Endothelial cell of umbilical vein (primary cell): ENCODE results near the gene DMRTB1.
"Not testable (repeated sequence)": the region's sequence is repeated elsewhere in the genome, so short reads cannot be mapped to it uniquely, and the experiment has no call there.

Experiments
- EZH2 ChIP-seq: IDR thresholded peaks from 2 replicates; pipeline ENCODE4 v1.6.1; 2012; ENCODE audit warnings: borderline replicate concordance, low read depth, mild to moderate bottlenecking, moderate library complexity, low read length, inconsistent platforms; ENCODE audit not compliant: severe bottlenecking
- POLR2A ChIP-seq: IDR thresholded peaks from 2 replicates; pipeline ENCODE4 v1.6.1; 2012; ENCODE audit warnings: low read depth, mild to moderate bottlenecking, control low read depth, low read length
- POLR2AphosphoS5 ChIP-seq: IDR thresholded peaks from 2 replicates; pipeline ENCODE4 v1.6.1; 2012; ENCODE audit warnings: low read depth, mild to moderate bottlenecking, control low read depth, low read length, moderate library complexity; ENCODE audit not compliant: insufficient read depth
- TF ChIP-seq, protein P1 (sequence below): IDR thresholded peaks from 2 replicates; pipeline ENCODE4 v1.6.1; 2011; ENCODE audit not compliant: insufficient read depth, insufficient read length
- TF ChIP-seq, protein P2 (sequence below), 2 donors: IDR thresholded peaks; 1 replicate in 1 of 2; 2 replicates in 1 of 2; pipeline ENCODE4 v1.5.1; 2011; ENCODE audit warnings: low read length in 2 of 2, mild to moderate bottlenecking in 2 of 2, moderate library complexity in 2 of 2, control low read depth in 1 of 2, inconsistent platforms in 1 of 2, low read depth in 1 of 2; ENCODE audit not compliant: insufficient read depth in 1 of 2; ENCODE audit errors: extremely low read depth in 1 of 2

DNA sequence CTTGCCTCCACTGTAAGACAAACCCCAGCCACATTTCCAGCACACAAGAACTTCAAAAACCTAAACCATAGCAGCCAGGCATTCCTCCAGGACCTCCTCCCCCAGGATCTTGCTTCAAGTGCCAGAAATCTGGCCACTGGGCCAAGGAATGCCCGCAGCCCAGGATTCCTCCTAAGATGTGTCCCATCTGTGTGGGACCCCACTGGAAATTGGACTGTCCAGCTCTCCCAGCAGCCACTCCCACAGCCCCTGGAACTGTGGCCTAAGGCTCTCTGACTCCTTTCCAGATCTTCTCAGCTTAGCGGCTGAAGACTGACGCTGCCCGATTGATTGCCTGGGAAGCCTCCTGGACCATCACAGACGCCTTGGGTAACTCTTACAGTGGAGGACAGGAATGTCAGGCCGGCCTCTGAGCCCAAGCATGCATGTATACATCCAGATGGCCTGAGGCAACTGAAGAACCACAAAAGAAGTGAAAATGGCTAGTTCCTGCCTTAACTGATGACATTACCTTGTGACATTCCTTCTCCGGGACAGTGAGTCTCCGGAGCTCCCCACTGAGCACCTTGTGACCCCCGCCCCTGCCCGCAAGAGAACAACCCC lies 24.7 kb upstream of the DMRTB1 start:
- TF ChIP-seq, protein P1, sequence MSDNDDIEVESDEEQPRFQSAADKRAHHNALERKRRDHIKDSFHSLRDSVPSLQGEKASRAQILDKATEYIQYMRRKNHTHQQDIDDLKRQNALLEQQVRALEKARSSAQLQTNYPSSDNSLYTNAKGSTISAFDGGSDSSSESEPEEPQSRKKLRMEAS: not testable (repeated sequence)
- not testable (repeated sequence) for TF ChIP-seq POLR2A, POLR2AphosphoS5, EZH2
- TF ChIP-seq, protein P2, sequence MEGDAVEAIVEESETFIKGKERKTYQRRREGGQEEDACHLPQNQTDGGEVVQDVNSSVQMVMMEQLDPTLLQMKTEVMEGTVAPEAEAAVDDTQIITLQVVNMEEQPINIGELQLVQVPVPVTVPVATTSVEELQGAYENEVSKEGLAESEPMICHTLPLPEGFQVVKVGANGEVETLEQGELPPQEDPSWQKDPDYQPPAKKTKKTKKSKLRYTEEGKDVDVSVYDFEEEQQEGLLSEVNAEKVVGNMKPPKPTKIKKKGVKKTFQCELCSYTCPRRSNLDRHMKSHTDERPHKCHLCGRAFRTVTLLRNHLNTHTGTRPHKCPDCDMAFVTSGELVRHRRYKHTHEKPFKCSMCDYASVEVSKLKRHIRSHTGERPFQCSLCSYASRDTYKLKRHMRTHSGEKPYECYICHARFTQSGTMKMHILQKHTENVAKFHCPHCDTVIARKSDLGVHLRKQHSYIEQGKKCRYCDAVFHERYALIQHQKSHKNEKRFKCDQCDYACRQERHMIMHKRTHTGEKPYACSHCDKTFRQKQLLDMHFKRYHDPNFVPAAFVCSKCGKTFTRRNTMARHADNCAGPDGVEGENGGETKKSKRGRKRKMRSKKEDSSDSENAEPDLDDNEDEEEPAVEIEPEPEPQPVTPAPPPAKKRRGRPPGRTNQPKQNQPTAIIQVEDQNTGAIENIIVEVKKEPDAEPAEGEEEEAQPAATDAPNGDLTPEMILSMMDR (IDR thresholded peaks at IDR 0.05; ENCODE audit: extremely low read depth in 1 of 2, insufficient read depth in 1 of 2, low read depth in 1 of 2, low read length in 2 of 2): not testable (repeated sequence)
